Breast epithelium (tissue), 4 donors: ENCODE data around the gene BCAT1. TPM values are rescaled to one million over a fixed set of nuclear protein-coding genes. Genes with fewer than 3 reads are reported as not detected.

Source experiments
- DNase-seq, 2 donors: peaks; one replicate each; pipeline ENCODE4 v3.0.0-alpha.2; 2019; ENCODE audit warnings: low spot score in 2 of 2
- H3K27ac ChIP-seq, 2 donors: fragments of 200-600 bp; sonication (generic) in 1 of 2; one replicate each; pipeline ENCODE4 v1.5.1; 2016 to 2019; ENCODE audit warnings: mild to moderate bottlenecking in 1 of 2
- H3K27me3 ChIP-seq, 2 donors: fragments of 200-600 bp; sonication (generic) in 1 of 2; one replicate each; pipeline versions ENCODE4 v1.5.1 to v1.6.0; 2017 to 2019; ENCODE audit warnings: control low read depth in 1 of 2, mild to moderate bottlenecking in 1 of 2
- H3K36me3 ChIP-seq: fragments of 200-600 bp; one replicate; pipeline ENCODE4 v1.5.1; 2019
- H3K4me1 ChIP-seq, 2 donors: fragments of 200-600 bp; sonication (generic); one replicate each; pipeline ENCODE4 v1.5.1; 2016 to 2019; ENCODE audit warnings: control low read depth in 1 of 2
- H3K4me3 ChIP-seq, 3 donors: fragments of 200-600 bp; sonication (generic); 1 replicate in 2 of 3; 2 replicates in 1 of 3; pipeline ENCODE4 v1.5.1; 2016 to 2019; ENCODE audit warnings: mild to moderate bottlenecking in 3 of 3, moderate library complexity in 2 of 3
- H3K9me3 ChIP-seq, 2 donors: fragments of 200-600 bp; sonication (generic) in 1 of 2; one replicate each; pipeline ENCODE4 v1.5.1; 2016 to 2019; ENCODE audit warnings: control low read depth in 1 of 2
- POLR2A ChIP-seq: fragments of 450-650 bp; IDR thresholded peaks from one replicate; pipeline ENCODE4 v1.6.1; 2016; ENCODE audit warnings: antibody characterized with exemption, mild to moderate bottlenecking, moderate library complexity
- POLR2AphosphoS5 ChIP-seq, 3 donors: sonication (generic); formaldehyde crosslinking; IDR thresholded peaks; one replicate each; pipeline ENCODE4 v1.6.1; 2017; ENCODE audit warnings: antibody characterized with exemption in 3 of 3
- intact Hi-C: fragments of 100-400 bp; cut with DNase I; formaldehyde crosslinking; loops from one replicate; pipeline ENCODE4 v1.15.1; 2023; ENCODE audit warnings: low total_unique reads
- total RNA-seq, 3 donors: library from RNA; depleted of rRNA; stranded (reverse); fragments of >200 nt; gene quantifications; one replicate each; pipeline ENCODE4 v1.1.0, GENCODE V29; 2016
- TF ChIP-seq, protein P1 (sequence below), 3 donors: fragments of 450-650 bp; IDR thresholded peaks; one replicate each; pipeline ENCODE4 v1.5.1; 2016 to 2017; ENCODE audit warnings: antibody characterized with exemption in 3 of 3, mild to moderate bottlenecking in 3 of 3, moderate library complexity in 3 of 3

BCAT1 gene
- total RNA-seq, 3 donors from 2014 or later = 8.8 to 35.8 (median 12.1) TPM

DNA sequence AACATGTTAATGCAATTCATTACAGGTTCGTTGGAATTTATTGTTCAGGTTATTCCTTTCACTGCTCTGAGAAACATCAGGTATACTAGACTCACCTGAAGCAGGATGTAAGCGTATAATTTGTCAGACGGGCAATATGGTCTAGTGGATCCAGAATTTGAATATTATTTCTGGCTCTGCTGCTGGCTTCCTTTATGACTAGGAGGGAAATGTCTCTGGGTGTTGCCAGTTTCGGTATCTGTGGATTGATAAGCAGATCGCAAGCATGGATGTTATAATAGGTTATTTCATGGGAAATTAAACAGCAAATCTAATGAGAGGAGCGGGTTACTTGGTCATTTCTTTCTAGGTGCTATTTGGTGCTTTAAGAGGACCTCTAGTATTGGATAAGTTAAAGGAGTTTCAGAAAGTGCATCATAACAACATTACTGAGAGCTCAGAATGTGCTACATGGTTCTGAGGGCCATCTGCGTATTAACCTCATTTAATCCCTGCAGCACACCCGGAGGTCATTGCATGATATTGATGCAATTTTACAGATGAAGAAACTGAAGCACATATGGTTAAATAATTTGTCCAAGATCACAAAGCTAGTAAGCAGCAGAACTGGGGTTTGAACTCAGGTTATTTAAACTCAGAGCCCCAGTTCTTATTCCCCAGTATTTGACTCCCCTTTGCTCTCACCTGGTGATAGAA is 47.3 kb upstream of the BCAT1 start:
- no peak for TF ChIP-seq POLR2AphosphoS5 (IDR thresholded peaks at IDR 0.05)
- TF ChIP-seq POLR2A = no peak
- TF ChIP-seq, protein P1, sequence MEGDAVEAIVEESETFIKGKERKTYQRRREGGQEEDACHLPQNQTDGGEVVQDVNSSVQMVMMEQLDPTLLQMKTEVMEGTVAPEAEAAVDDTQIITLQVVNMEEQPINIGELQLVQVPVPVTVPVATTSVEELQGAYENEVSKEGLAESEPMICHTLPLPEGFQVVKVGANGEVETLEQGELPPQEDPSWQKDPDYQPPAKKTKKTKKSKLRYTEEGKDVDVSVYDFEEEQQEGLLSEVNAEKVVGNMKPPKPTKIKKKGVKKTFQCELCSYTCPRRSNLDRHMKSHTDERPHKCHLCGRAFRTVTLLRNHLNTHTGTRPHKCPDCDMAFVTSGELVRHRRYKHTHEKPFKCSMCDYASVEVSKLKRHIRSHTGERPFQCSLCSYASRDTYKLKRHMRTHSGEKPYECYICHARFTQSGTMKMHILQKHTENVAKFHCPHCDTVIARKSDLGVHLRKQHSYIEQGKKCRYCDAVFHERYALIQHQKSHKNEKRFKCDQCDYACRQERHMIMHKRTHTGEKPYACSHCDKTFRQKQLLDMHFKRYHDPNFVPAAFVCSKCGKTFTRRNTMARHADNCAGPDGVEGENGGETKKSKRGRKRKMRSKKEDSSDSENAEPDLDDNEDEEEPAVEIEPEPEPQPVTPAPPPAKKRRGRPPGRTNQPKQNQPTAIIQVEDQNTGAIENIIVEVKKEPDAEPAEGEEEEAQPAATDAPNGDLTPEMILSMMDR (IDR thresholded peaks at IDR 0.05) = no peak
- no peaks in the 10 kb centered on the region for H3K4me1 ChIP-seq
- intact Hi-C loops = no loop called here
- DNase-seq = no peak
- no peaks in the 10 kb centered on the region for H3K9me3 ChIP-seq
- no peak overlapping the region for H3K27ac ChIP-seq
- no peaks in the 10 kb centered on the region for H3K36me3 ChIP-seq
- H3K4me3 ChIP-seq = no peak overlapping the region
- no peaks in the 10 kb centered on the region for H3K27me3 ChIP-seq

DNA sequence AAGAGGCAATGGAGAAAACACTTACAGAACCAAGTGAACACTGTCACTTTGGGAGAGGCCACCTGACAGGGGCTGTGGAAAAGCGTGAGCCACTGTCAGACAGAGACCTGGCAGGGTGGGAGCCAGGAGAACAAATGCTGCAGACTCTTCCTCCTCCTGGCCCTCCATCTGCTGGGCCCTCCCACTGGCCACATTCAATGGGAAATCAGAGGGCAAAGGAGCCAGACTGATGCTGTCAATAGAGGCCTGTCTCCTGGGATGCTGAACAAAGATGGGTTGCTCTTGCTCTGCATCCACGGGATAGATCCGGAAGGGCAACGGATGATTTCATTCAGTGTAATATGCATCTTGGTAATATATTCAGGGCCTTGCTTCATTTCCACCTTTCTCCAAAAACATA is 44.9 kb upstream of the BCAT1 start:
- no peak for DNase-seq
- intact Hi-C loops = no loop called here
- no peak overlapping the region for H3K27ac ChIP-seq
- no peaks in the 10 kb centered on the region for H3K36me3 ChIP-seq
- TF ChIP-seq, protein P1 (IDR thresholded peaks at IDR 0.05) = no peak
- TF ChIP-seq POLR2AphosphoS5 (IDR thresholded peaks at IDR 0.05) (no peak), POLR2A (no peak)
- H3K4me1 ChIP-seq = no peaks in the 10 kb centered on the region
- H3K27me3 ChIP-seq = no peaks in the 10 kb centered on the region
- no peaks in the 10 kb centered on the region for H3K9me3 ChIP-seq
- H3K4me3 ChIP-seq = no peak overlapping the region

DNA sequence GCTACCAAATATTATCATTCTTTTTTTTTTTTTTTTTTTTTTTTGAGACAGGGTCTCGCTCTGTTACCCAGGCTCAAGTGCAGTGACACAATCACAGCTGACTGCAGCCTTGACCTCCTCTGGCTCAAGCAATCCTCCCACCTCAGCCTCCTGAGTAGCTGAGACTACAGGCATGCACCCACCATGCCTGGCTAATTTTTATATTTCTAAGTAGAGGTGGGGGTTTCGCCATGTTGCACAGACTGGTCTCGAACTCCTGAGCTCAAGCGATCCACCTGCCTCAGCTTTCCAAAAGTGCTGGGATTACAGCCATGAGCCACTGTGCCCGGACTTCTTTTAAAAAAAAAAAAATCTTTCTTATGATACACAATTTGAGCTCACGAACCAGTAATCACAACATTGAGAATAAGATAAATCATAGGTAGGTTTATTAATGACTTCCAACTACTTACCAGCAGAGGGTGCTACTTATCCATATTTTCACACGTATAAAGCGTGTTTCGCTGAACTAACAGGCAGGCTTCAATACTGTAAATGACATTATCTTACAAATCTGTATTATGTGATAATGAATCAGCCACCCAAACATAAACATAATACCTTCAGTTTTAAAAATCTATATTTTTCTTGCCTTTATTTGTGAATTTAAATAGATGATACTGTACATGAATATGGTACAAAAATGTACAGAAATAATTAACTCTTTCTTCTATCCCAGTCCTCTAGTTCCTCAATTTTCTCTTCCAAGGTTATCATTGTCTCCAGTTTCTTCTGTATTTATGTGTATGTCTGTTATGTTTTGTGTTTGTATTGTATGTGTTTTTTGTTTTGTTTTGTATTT is 42.5 kb upstream of the BCAT1 start:
- TF ChIP-seq, protein P1 (IDR thresholded peaks at IDR 0.05) = peak in 2 of 3 donors; percentile 59 to 63
- no peak for TF ChIP-seq POLR2A

DNA sequence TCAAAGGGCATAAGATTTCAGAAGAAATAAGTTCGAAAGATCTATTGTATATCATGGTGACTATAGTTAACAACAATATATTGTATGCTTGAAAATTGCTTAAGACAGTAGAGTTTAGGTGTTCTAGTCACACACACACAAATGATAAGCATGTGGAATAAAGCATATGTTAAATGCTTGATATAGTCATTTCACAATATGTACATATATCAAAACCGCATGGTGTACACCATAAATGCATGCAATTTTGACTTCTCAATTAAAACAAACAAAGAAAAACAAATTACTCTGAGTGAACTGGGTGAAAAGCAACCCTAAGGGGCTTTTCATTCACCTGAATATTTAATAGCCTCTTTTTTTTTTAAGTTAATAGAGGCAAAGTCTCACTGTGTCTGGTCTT is 40.3 kb upstream of the BCAT1 start:
- Histone ChIP-seq H3K4me1 (no peaks in the 10 kb centered on the region), H3K4me3 (no peak overlapping the region), H3K36me3 (no peaks in the 10 kb centered on the region), H3K9me3 (peaks cover 2 to 5% of the 10 kb centered on the region in 2 donors), H3K27me3 (no peaks in the 10 kb centered on the region), H3K27ac (no peak overlapping the region)
- intact Hi-C loops = no loop called here
- TF ChIP-seq POLR2AphosphoS5 (IDR thresholded peaks at IDR 0.05) (no peak), POLR2A (no peak)
- TF ChIP-seq, protein P1 (IDR thresholded peaks at IDR 0.05) = no peak
- DNase-seq = no peak

More for the DNA sequence above, 42.5 kb upstream of the BCAT1 start:
- no peaks in the 10 kb centered on the region for H3K27me3 ChIP-seq
- H3K9me3 ChIP-seq = no peaks in the 10 kb centered on the region
- H3K4me1 ChIP-seq = no peaks in the 10 kb centered on the region
- no peaks in the 10 kb centered on the region for H3K36me3 ChIP-seq
- DNase-seq = no peak
- H3K27ac ChIP-seq = no peak overlapping the region
- no peak overlapping the region for H3K4me3 ChIP-seq
- intact Hi-C loops = no loop called here

DNA sequence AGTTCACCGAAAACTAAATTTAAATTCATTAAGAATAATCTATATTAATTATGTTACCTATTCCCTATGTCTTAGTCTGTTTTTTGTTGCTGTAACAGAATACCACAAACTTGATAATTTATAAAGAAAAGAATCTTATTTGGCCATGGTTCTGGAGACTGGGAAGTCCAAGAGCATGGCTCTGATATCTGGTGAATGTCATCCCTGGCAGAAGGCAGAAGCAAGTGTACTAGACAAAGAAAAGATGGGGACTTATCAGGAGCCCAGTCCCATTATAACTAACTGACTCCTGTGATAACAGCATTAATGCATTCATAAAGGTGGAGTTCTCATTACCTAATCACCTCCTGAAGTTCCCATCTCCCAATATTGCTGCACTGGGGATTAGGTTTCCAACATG is 33.3 kb upstream of the BCAT1 start:
- intact Hi-C loops = no loop called here
- Histone ChIP-seq H3K4me1 (no peaks in the 10 kb centered on the region), H3K4me3 (no peak overlapping the region), H3K27ac (no peak overlapping the region), H3K27me3 (no peaks in the 10 kb centered on the region), H3K36me3 (no peaks in the 10 kb centered on the region), H3K9me3 (peaks cover 8 to 17% of the 10 kb centered on the region in 2 donors)
- no peak for DNase-seq
- TF ChIP-seq, protein P1 (IDR thresholded peaks at IDR 0.05) = no peak
- TF ChIP-seq POLR2AphosphoS5 (IDR thresholded peaks at IDR 0.05) (no peak), POLR2A (no peak)
